Ecto neural progenitor cell (in vitro differentiated cells): ENCODE results near the gene IRX1.

Experiments used
- DNase-seq: peaks from one replicate; pipeline ENCODE4 v3.0.0-alpha.2; 2018; ENCODE audit warnings: low spot score

IRX1 gene

DNA sequence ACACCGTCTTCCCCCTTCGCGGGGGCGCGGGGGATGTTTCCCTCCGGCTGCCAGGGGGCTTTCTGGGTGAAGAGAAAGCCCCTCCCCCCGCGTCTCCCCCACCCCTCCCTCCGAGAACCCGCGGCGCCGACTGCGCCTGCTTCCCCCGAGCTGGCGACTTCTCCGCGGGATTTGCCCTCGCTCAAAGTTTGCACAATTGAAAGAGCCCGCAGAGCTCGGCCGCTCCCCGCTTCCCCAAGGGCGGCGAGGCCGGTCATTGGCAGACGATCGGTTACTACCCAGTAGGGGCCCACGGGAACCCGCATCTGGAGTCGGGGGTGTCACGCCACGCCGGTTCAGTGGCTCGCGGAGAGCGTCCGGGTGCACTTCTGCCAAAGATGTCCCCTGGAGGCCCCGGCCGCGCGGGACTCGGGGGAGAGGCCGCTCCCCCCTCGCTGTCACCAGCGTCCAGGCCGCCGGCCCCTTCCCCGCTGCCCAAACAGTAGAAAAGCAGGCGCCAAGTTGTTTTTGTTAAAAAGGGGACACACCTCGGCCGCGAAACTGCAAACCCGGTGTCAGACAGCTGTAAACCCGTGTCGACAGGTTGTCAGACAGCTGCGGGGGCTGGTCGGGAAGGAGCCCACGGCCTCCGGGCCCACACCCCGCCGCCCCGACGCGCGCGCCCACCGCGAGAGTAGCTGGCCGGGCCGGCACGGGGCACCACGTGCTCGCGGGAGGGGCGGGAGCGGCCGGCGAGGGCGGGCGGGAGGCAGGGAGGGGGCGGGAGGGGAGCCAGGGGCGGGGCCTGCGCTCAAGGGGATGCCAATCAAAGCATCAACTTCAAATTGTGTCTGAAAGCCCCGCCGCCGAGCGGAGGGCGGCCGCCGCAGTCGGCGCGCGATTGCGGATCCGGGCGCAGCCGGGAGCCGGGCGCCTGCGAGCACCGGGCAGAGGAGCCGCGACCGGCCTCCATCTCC is at the start of gene IRX1:
IRX1 (plus strand) TSS at position 827 of the 956 bp plus-strand sequence. CDS start 274 bp downstream, outside the sequence.
- DNase-seq: peak; percentile 90

DNA sequence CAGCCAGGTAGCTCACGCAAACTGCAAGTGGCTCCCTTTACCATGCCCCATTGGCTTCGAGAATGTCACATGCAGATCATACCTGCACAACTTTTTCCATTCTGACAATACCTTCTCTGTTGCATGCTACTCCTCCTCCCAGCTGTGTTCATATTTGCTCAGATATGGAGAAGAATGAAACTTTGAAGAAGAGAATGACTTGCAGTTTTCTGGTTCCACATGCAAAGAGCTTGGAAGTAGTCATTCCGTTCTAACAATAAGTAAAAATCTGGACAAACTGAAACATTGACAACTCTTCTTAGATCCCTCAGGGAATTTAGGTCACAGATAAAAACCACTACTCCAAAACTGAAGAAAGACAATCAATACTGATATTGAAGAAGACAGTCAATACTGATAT is 49.6 kb upstream of the IRX1 start:
- DNase-seq: no peak

DNA sequence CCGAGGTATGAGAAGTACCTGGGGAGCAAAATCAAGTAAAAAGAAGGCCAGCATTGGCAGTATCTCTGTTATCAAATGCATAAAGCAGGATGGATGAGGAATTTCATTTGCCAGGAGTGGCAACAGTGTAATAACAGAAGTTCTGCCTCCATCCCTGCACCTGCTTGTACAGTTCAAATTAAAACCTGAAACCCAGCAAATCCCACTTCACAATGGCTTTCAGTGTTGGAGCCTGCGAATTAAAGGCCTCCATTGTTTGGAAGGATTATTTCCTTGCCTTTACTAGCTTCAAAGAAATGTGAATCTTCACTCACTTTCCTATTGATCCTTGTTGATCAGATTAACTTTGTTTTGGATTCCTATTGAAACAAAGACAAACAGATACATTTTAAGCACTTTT is 31.5 kb upstream of the IRX1 start:
- DNase-seq: no peak

DNA sequence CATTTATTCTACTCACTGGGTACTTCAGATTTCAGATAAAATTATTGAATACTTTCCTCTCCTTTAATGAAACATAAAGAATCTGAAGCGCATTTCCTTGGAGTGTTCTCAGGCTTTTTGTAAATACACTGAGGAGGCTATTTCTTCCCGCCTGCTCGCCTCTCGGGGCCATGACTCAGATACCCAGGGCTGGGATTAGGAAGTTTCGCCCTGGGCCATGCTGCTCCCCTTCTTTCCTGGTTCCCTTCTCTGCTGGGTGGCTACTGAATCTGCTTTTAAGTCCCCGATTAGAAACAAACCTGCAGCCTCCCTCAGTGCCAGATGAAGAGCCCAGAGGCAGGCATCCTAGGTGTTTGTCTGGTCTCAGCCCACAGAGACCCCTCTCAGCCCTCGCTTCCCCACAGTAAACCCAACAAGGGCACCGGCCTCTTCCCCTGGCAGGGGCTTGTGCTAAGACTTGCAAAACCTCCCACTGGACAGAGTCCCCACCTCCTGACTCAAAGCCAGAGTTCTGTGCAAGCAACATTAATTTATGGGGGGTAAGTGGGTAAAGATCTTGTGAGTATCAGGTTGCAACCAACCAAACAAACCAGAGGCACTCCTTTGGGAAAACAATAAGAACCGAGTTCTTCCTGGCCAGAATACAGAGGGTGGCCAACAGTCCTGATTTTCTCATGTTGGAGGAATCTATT is 30.7 kb upstream of the IRX1 start:
- DNase-seq: no peak

DNA sequence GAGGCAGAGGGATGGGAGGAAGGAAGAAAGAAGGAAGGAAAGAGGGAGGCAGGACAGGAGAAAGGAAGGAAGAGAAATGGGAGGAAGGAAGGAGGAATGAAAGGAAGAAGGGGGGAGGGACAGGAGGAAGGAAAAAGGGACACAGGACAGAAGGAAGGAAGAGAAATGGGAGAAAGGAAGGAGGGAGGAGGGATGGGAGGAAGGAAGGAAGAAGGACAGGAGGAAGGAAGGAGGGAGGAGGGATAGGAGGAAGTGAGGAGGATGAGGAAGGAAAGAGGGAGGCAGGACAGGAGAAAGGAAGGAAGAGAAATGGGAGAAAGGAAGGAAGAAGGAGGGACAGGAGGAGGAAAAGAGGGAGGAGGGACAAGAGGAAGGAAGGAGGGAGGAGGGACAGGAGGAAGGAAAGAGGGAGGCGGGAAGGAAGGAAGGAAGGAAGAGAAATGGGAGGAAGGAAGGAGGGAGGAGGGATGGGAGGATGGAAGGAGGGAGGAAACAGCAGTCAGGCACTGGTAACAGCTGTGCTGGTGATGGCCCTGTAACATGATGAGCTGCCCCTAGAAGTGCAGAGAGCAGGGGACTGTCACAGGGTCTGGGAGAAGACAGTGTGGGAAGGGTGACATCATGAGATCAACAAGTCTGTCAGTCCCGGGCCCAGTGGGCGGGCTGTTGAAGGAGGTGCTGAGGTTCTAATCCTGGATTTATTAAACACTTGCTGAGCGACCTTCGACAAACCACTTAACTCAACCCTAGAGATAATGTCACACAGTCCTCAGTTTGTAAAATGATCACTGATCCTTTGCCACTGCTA is 10.7 kb upstream of the IRX1 start:
- DNase-seq: peak; percentile 37

DNA sequence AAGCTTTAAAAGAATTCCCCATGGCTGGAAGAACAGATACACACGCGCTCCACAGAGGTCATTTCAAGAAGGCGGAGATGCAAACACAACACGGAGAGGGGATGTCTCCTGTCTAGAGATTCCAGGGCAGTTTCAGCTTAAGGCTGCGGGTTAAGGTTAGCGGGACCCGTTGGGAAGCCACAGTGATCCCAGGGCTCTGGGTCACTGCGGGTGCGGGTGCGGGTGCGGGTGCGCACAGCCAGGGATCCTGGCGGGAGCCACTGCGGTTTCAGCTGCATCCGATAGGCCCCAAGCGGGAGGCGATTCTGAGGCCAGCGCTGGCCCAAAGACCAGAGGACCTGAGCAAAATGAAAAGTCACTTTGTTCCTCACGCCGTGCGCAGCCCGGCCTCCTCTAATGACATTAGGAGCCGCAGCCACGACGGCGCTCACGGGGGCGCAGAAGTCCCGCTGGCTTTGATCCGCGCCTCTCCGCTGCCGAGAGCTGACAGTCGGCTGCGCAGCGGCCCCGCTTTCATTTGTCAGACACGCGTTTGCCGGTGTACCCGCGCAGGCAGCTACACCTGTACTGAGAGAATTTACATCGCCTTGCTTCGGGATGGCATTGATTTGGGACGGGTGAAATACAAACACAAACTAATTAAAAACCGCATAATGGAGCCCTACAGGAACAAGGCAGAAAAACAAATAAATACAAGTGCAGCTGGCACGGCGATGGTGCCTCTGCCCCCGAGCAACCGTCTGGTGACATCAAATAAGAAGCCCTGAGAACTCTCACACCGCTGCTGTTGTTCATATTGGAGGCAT is 5.3 kb upstream of the IRX1 start:
- peak; percentile 72 for DNase-seq

DNA sequence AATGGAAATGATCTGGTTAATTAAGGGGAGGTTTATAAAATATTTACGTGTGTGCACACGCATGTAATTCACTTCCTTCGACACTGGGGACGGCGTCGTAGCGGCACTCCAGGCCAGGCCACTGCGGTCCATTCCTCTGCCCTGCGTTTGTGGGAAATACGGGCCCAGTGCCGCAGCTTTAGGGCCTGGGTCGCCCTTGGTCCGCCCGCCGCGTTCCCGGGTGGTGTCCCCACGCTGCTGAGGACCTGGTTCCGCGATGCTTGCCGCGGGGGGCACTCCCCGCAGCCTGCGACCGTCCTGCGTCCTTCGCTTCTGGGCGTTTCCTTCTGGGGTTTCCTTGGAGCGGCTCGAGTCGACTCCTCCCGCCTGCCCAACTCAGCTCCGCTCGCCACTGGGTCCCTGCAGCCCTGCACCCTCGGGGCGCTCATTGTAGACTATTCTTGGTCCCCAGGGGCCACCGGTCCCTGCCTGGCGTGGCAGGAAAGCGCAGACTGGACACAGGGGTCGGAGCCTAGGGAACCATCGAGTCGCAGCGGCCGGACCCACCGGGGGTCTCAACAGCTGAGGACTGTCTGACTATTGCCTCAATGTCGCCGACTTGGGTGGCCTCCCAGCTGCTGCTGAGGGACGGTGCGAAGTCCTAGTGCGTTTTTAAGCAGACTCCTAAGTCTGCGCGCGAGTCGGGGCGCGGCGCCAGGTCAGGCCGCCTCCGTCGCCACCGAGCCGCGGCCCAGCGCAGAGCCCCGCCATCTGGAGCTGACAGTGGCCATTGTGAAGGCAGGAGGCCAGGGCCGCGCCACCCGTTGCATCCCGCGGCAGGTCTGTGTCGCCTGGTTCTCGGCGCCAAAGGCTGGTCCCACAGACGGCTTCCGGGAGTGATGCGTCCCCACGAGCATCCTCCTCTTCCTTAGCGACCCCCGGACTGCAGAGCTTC is 4.4 kb upstream of the IRX1 start:
- DNase-seq: peak; percentile 71

DNA sequence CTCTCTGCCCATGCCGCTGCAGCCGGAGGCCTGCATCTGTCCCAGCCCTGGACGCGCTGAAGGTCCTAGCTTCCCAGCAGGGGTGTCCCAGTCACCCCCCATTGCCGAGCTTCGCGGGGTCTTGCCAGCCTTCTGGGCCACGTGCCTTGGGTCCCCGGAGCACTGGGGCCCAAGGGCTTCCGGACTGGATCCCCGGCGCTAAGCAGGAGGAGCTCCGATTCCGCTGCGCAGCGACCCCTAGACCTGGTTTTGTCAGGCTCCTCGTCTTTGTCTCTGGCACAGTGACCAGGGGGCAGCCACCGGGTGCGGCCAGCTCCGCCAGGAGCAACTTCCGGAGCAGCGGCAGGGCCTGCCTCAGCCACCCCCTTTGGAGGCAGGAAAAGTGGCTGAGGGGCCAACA is 3.3 kb upstream of the IRX1 start:
- DNase-seq: peak; percentile 80

DNA sequence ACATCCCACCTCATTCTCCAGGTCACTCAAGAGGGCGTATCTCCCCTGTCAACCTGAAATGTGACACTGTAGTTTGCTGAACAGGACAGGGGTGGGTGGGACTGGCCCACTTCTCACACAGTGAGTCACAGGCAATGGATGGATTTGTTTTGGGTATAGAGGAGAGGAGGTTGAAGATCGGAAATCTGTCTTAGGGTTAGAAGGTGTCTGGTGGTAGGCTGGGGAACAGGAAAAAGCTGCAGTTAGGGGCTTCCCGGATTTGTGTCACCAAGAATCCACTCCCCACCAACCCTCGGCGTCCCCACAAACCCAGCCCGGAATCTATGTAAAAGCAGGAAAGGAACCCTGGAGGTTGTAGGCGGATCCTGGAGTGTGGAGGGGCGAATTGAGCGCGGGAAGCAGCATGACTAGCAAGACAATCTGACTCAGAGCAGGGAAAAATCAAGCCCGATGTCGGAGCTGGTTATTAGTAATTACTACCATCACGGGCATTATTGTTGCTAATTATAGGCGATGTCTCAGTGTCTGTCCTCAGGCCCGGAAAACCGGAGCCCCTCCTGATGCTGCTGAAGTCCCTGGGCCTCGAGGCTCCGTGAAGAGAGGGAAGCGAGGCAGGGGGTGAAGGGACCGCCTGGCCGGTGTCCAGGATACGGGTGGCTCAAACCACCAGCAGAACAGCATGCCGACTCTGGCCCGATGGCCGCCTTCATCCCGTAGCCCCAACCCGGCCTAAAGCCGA is 1.7 kb upstream of the IRX1 start:
- peak; percentile 63 for DNase-seq

DNA sequence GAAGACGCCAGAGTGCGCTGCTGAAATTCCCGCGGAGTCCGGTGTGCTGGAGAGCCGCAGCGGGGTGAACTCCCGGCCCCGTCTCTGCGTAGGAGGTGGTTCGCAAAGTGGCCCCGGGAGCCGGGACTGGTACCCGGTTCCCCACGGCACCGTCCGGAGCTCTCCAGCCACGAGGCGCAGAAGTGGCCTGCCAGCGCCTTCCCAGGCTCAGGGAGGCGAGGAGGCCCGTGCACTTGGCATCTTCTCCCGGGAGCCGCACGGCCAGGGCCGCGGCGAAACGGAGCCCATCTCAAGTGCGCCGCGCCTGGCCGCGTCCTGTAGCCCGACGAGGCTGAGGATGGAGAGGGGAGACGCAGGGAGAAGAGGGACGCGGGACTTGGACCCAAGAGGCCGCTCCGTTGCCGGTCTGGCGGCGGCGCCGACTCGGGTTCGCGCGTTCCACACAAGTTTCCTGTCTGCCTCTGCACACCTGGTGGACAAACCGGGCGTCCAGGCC is 1.1 kb upstream of the IRX1 start:
- DNase-seq: peak; percentile 79

DNA sequence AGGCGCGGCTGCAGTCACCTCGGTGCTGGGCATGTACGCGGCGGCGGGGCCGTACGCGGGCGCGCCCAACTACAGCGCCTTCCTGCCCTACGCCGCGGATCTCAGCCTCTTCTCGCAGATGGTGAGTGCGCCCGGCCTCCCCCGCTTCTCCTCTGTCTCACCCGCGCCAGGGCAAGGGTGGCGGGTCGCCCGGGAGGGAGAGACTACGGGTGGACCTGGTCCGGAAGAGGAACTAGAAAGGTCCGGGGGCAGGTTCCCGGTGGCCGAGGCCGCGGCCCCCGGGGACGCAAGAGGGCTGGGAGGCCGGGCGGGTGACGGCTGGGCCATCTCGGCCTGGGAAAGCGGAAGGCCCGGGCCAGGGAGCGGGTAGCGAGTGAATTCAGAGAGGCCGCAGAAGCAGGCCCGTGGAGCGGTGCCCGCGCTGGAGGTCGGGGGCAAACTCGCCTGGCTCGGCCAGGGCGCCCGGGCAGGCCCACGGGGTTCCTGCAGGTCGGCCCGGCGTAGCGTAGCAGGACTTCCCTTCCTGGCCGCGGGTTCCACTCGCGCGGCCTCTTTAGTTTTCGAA is 711 bp downstream of the IRX1 start:
- DNase-seq: peak; percentile 63

DNA sequence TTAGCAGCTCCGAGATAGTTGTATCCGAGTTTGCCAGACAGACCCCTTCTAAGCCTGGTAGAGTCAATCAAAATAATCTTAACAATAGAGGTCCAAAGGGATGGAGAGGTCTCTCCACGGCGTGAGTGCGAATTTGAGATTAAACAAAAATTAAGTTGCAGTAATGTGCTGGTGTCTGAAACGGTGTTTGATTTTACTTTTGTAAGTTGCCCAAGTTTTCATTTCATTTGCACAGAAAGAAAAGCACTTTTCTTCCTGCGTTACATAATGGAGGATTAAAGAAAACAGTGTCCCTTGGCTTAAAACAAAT is 1.2 kb downstream of the IRX1 start:
- DNase-seq: no peak

DNA sequence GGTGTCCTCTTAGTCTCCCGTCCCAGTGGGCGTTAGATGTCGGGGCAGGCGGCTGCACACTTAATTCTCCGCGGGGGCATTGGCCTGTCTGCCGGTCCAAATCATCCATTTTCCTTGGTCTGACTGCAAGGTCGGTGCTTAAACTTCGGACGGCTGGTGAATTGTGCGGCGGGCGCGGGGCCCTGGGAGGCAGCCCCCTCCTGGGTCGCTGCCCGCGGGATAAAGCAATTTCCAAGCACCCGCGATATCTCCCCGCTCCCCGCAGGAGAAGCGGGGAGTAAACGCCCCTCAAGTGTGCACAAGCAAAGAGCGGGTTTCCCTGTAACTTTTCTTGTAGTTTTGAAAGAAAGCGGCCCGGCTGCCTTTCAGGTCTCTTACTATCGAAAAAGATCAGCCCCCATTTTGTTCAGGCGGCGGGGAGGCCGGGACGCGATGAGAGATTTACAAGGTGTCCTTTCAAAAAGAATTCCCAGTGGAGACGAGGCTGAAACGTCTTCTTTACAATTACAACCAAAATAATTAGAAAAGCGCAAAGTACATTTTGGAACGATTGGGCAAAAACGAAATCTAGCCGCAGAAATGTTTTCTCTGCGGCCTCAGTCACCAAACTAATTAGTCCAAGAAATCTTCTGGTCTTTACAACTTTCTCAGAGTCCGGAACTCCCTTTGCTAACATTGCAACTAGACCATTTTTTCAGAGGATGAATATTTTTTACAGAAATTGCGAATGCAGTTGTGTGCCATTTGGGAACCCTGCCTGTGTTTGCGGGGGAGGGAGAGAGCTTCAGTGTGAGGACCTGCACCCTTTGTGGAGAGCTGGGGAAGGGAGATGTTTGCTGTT is 1.8 kb downstream of the IRX1 start:
- DNase-seq: peak; percentile 60

DNA sequence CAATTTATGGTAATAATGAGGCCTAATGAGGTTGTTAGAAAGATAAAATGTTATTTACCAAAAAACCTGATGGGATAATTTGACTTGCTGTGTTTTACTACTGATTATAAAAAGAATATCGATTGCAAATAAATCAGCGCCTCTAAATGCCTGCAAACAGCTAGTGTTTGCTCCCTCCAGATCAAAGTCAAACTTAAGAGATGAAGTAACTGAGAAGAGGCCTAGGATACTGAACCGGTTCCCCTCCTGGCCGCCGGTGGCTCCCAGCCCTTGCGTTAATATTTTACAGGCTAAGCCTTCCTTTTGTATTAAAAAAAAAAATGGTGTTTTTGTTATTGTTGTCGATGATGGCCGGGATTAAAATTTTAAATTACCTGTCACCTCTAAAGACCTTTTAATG is 2.6 kb downstream of the IRX1 start:
- no peak for DNase-seq

DNA sequence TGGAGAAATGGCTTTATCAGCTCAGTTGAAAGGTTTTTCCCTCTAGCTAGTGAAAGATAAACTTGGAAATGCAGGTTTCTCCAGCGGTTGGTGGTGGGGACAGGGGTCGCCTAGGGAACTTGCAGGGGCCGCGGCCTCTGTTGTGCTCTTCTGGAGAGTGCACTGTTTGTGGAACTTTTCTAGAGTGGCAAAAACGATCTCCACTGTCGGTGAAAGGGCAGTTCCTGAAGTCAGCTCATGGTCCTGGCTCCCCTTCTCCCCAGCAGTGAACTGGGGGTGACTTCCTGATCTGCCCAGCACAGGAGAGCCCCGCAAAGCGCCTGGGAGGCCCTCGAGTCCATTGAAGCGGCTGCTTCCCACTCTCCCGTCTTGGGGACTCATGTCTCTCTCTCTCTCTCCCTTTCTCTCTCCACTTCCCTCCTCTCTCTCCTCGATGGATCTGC is 3.2 kb downstream of the IRX1 start:
- DNase-seq: no peak

DNA sequence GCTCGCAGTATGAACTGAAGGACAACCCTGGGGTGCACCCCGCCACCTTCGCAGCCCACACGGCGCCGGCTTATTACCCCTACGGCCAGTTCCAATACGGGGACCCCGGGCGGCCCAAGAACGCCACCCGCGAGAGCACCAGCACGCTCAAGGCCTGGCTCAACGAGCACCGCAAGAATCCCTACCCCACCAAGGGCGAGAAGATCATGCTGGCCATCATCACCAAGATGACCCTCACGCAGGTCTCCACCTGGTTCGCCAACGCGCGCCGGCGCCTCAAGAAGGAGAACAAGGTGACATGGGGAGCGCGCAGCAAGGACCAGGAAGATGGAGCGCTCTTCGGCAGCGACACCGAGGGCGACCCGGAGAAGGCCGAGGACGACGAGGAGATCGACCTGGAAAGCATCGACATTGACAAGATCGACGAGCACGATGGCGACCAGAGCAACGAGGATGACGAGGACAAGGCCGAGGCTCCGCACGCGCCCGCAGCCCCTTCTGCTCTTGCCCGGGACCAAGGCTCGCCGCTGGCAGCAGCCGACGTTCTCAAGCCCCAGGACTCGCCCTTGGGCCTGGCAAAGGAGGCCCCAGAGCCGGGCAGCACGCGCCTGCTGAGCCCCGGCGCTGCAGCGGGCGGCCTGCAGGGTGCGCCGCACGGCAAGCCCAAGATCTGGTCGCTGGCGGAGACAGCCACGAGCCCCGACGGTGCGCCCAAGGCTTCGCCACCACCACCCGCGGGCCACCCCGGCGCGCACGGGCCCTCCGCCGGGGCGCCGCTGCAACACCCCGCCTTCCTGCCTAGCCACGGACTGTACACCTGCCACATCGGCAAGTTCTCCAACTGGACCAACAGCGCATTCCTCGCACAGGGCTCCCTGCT is 3.8 kb downstream of the IRX1 start:
- peak; percentile 71 for DNase-seq
